Activated CD4-positive, alpha-beta T cell treated with anti-CD3 and anti-CD28 coated beads, Interleukin-2, amount 50 U/mL, for 48 hours (primary cell): Measurements from ENCODE around the gene THAP9.

ENCODE experiments used
- DNase-seq, 2 experiments: peaks; one replicate each; pipeline ENCODE4 v3.0.0-alpha.2; 2020

THAP9 gene

GRCh38 chr4:82969414-82969813 is 68.9 kb downstream of the THAP9 start:
- no peak for DNase-seq
